ENCODE data around the gene CDCA3. TPM values are rescaled to one million over a fixed set of nuclear protein-coding genes. Genes with fewer than 3 reads are reported as not detected.

Gene CDCA3
- total RNA-seq, 4 donors from 2014 or later, result 1.2 to 2.9 (median 1.5) TPM

DNA sequence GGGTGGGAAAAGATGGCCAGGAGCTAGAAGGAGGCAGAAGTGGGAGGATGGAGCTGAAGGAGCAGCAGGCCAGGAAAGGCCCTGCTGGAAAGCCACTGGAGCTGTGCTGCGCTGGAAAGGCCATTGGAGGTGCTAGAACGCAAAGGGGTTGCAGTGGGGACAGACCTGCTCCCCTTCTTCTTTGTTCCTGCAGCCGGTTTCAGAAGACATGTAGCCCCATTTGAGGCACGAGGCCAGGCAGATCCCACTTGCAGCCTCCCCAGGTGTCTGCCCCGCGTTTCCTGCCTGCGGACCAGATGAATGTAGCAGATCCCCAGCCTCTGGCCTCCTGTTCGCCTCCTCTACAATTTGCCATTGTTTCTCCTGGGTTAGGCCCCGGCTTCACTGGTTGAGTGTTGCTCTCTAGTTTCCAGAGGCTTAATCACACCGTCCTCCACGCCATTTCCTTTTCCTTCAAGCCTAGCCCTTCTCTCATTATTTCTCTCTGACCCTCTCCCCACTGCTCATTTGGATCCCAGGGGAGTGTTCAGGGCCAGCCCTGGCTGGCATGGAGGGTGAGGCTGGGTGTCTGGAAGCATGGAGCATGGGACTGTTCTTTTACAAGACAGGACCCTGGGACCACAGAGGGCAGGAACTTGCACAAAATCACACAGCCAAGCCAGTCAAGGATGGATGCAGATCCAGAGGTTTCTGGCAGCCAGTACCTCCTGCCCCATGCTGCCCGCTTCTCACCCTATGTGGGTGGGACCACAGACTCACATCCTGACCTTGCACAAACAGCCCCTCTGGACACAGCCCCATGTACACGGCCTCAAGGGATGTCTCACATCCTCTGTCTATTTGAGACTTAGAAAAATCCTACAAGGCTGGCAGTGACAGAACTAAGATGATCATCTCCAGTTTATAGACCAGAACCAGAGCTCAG is 31.7 kb downstream of the CDCA3 start:
- 90% methylated on average over 13 of the region's 13 CpGs for WGBS
- Histone ChIP-seq H3K27me3 (peaks cover 0 to 32% (median 5%) of the 10 kb centered on the region in 4 donors), H3K9me3 (no peaks in the 10 kb centered on the region), H3K36me3 (no peaks in the 10 kb centered on the region), H3K27ac (replicated peaks in 1 of 4) (no peak overlapping the region), H3K4me3 (no peak overlapping the region), H3K4me1 (peaks cover 6 to 28% (median 25%) of the 10 kb centered on the region in 4 donors)
- DNase-seq (ENCODE audit: extremely low spot score), result no peak
- intact Hi-C loops (cut with DNase I), result no loop called here
- TF ChIP-seq, protein P1, sequence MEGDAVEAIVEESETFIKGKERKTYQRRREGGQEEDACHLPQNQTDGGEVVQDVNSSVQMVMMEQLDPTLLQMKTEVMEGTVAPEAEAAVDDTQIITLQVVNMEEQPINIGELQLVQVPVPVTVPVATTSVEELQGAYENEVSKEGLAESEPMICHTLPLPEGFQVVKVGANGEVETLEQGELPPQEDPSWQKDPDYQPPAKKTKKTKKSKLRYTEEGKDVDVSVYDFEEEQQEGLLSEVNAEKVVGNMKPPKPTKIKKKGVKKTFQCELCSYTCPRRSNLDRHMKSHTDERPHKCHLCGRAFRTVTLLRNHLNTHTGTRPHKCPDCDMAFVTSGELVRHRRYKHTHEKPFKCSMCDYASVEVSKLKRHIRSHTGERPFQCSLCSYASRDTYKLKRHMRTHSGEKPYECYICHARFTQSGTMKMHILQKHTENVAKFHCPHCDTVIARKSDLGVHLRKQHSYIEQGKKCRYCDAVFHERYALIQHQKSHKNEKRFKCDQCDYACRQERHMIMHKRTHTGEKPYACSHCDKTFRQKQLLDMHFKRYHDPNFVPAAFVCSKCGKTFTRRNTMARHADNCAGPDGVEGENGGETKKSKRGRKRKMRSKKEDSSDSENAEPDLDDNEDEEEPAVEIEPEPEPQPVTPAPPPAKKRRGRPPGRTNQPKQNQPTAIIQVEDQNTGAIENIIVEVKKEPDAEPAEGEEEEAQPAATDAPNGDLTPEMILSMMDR (IDR thresholded peaks at IDR 0.05), result no peak

DNA sequence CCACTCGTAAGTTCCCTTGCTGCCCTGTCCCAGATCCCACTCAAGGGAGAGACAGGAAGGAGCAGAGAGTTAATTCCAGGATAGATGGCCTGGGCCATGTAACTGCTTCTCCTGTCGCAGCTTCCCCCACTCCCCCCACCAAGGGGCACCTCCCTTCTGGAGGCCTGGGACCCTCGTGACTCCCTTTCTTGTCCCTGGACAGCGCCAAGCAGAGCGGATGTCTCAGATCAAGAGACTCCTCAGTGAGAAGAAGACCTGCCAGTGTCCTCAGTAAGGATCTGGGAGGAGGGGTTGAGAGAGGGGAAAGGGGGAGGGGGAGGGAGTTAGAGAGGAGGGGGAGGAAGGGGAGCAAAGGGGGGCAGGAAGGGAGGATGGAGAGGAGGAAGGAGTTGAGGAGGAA is 32.4 kb downstream of the CDCA3 start:
- TF ChIP-seq, protein P1 (IDR thresholded peaks at IDR 0.05), result no peak
- TF ChIP-seq POLR2A (IDR thresholded peaks at IDR 0.05; ENCODE audit: low read depth) (no peak), POLR2AphosphoS5 (IDR thresholded peaks at IDR 0.05) (no peak), EP300 (IDR thresholded peaks at IDR 0.05) (no peak)
- WGBS, result 76% methylated on average over 5 of the region's 5 CpGs
- no peaks in the 10 kb centered on the region for H3K9me3 ChIP-seq
- no peak for DNase-seq (ENCODE audit: extremely low spot score)
- intact Hi-C loops (cut with DNase I), result no loop called here
- peaks cover 6 to 28% (median 25%) of the 10 kb centered on the region in 4 donors for H3K4me1 ChIP-seq
- no peak overlapping the region for H3K4me3 ChIP-seq
- no peaks in the 10 kb centered on the region for H3K36me3 ChIP-seq
- H3K27ac ChIP-seq (replicated peaks in 1 of 4), result no peak overlapping the region
- H3K27me3 ChIP-seq, result peaks cover 0 to 25% (median 5%) of the 10 kb centered on the region in 4 donors

DNA sequence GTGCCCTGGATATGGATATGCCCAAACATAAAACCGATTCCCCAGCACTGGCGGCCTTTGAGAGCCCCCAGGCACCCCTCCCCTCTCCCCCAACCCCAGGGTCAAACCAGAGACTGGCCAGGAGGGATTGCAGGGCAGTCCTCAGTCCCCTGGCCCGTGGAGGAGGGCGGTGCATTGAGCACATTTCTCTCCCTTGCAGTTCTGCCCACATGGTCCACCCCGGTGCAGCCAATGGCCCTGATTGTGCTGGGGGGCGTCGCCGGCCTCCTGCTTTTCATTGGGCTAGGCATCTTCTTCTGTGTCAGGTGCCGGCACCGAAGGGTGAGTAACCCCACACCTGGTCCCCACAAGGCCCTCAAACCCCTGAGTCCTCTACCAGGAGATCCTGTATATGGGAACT is 32.9 kb downstream of the CDCA3 start:
- no peaks in the 10 kb centered on the region for H3K36me3 ChIP-seq

DNA sequence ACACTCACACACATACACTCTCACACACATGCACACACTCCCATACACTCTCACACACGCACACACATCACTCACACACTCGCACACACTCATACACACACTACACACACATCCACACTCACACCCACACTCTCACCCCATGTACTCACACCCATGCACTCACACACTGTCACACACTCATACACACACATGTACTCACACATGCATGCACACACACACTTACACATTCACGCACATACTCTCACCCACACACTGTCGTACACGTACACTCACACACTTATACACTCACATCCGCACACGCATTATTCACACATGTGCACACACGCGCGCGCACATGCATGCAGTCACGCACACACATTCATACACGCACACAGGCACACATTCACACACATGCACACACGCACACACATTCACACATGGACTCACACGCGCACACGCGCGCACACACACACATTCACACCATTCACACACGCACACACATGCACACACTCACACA is 33.4 kb downstream of the CDCA3 start:
- Histone ChIP-seq H3K4me1 (peaks cover 6 to 21% (median 20%) of the 10 kb centered on the region in 4 donors), H3K4me3 (no peak overlapping the region), H3K27ac (replicated peaks in 1 of 4) (no peak overlapping the region), H3K36me3 (no peaks in the 10 kb centered on the region), H3K27me3 (peaks cover 0 to 16% (median 2%) of the 10 kb centered on the region in 4 donors), H3K9me3 (no peaks in the 10 kb centered on the region)
- no peak for TF ChIP-seq POLR2A (IDR thresholded peaks at IDR 0.05; ENCODE audit: low read depth)
- TF ChIP-seq, protein P1 (IDR thresholded peaks at IDR 0.05), result no peak
- no peak for TF ChIP-seq POLR2AphosphoS5 (IDR thresholded peaks at IDR 0.05)
- no peak for TF ChIP-seq EP300 (IDR thresholded peaks at IDR 0.05)
- no peak for DNase-seq (ENCODE audit: extremely low spot score)
- 84% methylated on average over 20 of the region's 20 CpGs for WGBS
- intact Hi-C loops (cut with DNase I), result no loop called here

More for the DNA sequence above, 32.9 kb downstream of the CDCA3 start:
- Histone ChIP-seq H3K9me3 (no peaks in the 10 kb centered on the region), H3K27ac (replicated peaks in 1 of 4) (no peak overlapping the region), H3K27me3 (peaks cover 0 to 21% (median 5%) of the 10 kb centered on the region in 4 donors), H3K4me1 (peaks cover 6 to 26% (median 24%) of the 10 kb centered on the region in 4 donors), H3K4me3 (no peak overlapping the region)
- DNase-seq (ENCODE audit: extremely low spot score), result no peak
- 84% methylated on average over 7 of the region's 10 CpGs for WGBS
- intact Hi-C loops (cut with DNase I), result no loop called here
- TF ChIP-seq EP300 (IDR thresholded peaks at IDR 0.05), result no peak
- TF ChIP-seq POLR2AphosphoS5 (IDR thresholded peaks at IDR 0.05), result no peak
- TF ChIP-seq, protein P1 (IDR thresholded peaks at IDR 0.05), result no peak
- TF ChIP-seq POLR2A (IDR thresholded peaks at IDR 0.05; ENCODE audit: low read depth), result no peak
